Activated CD4-positive, alpha-beta T cell treated with anti-CD3 and anti-CD28 coated beads, Interleukin-2, amount 50 U/mL, for 48 hours (primary cell): Measurements from ENCODE around the gene ERG.

Experiments used
- DNase-seq, 2 experiments: peaks; one replicate each; pipeline ENCODE4 v3.0.0-alpha.2; 2020

Gene ERG

DNA sequence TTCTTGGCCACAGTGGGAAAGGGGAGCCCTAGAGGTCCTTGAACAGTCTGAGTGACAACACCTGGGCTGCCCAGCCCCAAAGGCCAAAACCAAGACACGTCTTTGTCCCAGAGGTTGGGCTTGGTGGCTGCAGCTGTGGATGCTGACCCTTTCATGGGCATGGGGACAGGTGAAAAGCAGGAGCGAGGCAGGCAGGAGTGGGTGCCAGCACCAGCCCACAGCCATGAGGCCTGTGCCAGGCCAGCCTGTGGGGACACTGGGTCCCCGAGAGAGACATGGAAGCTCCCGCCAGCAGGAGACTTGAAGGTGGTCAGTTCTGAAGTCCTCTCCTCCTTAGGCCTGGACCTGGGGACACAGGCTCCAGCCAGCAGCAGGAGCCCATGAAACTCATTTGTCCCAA lies 142.9 kb downstream of the ERG start:
- no peak for DNase-seq

DNA sequence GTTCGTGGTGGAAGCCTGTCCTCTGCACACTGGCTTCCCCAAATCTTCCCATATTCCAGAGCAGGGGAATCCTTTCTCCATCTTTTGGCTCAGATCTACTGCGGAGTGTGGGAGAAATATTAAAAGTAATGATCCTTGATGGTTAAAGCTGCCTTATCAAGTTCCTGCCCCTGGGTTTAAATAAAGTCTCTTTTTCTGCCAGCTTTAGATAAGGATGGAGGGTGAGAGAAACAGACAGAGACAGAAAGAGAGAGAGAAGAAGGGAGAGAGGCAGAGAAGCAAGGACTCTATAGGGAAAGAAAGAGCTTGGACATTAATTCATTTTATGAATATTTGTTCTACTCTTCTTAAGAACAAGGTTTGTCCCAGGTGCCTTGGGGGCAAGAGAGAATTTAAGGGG lies 143.5 kb downstream of the ERG start:
- DNase-seq: no peak

DNA sequence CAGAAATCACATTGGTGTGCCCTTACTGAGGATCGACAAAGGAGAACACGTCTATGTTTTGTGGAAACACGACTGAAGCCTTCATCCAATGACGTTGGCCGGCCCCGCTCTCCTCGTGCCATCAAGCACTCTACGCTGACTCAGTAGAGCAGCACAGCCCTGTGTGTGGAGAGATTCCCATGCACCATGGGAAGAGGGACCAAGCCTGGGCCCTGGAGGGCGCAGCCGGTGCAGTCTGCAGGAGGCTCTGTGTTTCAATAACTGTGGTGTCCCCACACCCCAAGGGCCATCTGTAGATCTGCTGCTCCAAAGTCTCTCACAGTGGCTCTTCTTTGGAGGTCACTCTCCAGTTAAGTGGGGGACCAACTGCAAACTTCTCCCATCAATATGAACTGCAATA lies 144.0 kb downstream of the ERG start:
- no peak for DNase-seq

DNA sequence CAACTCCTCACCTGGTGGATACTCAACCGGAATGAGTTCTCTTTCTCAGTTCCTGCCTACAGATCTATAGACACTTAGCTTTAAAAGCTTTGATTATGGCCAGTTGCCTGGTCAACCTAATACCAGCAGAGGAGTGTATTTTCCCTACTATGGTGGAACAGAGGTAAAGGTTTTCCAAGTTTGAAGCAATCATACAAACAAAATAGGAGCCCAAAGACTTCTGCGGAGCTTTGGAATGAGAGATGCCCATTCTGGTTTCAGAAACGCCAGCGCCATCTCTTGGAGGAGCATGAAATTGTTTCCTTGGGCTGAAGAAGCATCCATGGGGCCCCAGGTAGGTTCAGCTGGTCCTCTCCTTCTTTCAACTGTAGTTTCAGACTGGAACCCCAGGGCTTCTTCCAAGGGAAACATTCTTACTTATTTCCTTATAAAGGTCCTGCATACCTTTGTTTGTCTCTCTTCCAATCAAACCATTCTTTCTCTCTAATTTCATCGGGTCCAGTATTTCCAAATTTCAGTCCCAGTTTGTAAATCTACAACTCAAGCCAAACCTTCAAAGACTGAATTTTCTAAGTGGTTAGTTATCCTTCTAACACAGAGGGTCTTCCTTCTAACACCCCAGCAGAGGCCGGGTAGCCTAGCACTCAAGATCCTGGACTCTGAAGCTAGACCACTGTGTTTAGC lies 145.6 kb downstream of the ERG start:
- DNase-seq: peak; percentile 68 to 74

DNA sequence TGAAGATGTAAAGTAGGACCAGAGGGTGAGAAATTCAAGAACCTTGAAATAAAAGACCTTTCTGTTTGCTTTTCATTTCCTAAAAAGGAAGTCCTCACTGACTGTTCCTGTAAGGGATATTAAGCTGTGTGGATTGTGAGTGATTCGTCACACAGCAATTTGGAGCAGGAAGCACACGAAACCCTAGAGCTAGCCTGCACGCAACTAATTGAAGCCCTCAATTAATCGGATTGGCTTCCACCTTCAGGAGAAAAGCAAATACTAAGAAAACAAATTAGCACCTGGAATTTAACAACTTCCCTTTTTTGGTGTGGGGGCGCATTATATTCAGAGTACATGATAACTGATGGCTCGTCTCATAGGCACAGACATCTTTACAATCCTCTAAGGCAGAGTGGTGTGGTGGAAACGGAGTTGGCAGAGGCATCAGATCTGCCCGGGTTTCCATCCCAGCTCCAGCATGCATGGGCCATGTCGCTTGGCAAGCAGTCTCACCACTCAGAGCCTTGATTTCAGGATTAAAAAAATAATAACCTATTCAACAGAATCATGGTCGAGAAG lies 146.2 kb downstream of the ERG start:
- no peak for DNase-seq

DNA sequence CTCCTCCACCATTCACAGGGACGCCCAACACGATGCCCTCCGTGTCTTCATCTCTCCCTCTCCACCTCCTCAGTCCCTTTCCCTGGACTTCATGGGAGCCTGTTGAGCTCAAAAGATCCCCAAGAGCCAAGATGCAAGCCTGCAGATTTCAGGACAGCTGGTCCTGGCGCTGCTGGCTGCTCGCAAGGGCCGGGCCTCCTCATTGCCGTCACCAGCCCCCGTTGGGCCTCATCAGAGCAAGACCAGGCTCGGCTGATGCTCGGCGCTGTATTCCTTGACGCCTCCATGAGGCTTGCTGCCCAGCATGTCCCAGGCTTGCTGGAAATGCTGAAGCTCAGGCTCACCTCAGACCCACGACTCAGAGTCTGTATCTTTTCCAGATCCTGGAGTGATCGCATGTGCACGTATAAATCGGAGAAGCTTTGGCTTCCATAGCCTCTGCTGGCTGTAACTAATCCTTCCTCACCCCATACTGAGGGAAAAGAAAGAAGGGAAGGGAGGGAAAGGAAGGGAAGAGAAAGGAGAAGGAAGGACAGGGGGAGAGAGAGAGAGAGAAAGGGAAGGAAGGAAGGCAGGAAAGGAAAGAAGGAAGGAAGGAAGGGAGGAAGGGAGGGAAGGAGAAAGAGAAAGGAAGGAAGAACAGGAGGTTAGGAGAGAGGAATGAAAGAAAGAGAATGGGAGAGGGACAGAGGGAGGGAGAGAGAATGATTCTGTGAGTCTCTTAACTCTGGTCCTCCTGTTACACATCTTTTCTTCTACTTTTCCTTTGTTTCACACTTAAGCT lies 146.9 kb downstream of the ERG start:
- no peak for DNase-seq

DNA sequence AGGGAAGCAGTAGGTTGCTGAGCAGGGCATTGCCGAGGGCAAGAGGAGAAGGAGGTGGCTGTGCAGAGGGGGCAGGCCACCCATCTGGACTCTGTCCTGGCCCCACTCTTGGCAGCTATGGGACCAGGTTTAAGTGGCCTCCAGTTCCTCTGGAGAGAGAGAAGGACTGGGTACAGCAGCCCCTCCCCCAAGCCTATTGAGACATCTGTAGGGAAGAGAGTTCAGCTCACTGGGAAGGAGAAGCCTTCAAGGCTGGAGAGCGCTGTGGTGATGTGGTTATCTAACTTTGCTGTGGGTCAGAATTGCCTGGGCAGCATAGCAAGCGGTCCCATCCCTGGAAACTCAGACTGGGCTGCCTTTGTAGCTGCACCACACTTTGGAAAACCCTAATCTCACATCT lies 147.6 kb downstream of the ERG start:
- DNase-seq: no peak

DNA sequence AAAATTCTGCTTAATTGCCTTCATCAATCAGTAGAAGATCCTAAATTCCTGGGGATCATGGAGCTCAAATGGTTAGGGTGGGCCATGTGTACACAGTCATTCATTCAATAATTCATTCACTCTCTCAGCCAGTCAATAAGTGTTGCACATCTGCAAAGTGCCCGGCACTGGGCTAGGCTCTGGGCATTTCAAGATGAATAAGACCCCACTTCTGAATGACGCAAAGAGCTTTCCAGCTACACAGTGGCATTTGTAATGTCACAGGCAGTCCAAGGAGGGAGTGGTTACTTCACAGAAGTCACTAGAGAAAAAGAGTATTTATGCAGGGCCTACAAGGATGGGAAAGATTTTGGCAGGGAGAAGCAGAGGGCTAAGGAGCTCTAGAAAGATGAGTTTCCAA lies 148.3 kb downstream of the ERG start:
- no peak for DNase-seq

DNA sequence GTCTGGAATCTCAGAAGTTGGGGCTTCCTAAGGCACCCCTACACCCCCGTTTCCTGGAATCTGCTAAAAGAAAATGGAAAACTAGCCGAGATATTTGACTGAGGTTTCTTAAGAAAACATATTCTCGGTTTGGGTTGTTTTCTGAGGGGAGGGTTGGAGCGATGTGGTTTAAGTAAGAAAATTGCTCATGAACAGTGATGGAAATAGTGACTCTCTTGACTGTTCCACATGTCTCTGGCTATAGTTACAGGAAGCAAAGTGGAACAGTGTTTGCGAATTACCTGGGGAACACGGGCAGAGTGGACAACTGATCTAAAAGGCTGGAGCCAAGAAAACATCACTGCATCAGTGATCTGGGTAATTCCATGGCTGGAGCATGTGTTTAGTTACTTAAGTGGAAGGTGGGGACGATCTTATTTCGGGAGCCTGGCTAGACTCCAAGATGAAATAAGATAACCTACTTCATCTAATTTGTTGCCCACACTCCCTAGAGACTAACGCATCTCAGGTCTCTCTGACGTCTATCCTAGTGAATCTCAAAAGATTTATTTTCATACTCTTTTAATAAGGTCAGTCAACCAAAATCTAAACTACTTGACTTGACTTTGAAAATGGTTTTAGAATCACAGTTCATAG lies 149.0 kb downstream of the ERG start:
- peak in 1 of 2 experiments; percentile 34 for DNase-seq

DNA sequence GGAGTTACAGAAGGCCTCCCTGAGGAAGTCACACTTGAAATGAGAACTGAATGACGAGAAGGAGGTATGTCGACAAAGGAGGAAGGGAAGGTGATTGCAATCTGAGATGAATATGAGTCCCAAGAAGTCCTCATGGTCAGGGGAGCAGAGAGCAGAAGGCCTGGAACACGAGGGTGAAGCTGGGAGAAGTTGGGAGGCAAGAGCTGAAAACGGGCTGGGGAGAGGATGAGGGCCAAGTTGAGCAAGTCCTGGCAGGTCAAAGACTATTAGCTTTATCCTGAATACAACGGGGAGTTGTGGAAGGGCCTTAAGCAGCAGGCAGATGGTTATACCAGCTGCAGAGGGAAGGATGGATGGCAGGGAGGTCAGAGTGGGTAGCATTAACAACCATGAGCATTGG lies 152.0 kb downstream of the ERG start:
- DNase-seq: no peak

DNA sequence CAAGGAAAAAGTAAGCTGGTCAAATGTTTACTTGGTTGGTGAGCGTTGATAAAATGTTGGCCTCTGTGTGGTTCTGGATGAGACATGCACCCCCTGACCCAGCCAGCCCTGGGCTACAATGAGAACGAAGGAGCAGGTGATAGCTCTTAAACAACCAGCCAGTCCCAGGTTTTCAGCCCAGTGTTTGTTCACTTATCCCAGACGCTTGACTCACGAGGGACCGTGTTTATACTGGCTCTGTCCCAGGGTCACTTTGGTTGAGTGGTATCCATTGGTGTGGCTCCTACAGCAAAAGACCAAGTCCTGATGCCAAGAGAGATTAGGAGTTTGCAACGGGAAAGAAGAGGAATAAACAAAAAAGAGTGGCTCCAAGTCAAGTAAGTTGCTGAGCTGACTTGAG lies 154.6 kb downstream of the ERG start:
- DNase-seq: no peak

DNA sequence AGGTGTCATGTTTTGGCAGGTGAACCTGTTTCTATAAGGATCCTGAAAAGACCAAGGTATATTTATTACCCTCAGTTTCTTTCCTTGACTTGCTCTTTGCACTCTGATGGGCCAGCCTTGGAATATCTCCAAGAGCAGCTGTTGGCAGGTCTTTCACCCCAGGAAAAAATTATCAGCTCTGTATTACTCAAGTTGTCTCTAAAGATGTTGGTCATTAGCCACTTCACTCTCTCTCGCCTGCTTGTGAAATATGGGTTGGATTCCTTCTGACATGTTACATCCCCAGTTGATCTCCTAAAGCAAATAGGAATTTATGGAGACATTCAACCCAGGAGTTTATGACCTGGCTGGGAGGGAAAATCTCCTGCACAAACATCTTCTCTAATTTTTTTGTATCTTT lies 155.5 kb downstream of the ERG start:
- DNase-seq: no peak

DNA sequence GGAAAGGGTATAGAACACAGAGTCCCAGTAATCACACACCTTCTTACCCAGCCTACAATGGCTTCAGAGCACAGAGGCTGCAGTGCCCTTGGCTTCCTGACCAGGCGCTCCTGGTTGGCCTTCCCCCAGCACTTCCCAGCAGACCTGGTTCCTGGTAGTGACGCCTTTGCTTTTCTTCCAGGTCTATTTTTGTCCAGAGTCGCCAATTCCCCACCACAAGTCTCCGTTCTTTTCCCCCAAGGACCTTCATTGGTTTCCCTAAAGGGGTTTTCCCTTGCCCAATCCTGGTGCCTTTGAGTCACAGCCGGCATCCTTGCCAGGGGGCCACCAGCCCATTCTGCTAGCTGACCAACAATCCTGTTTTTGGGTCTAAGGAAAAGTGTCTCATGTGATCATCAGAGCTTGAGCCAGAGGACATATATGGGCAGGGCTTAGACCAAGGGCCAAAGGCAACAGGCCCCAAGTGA lies 156.7 kb downstream of the ERG start:
- DNase-seq: no peak

DNA sequence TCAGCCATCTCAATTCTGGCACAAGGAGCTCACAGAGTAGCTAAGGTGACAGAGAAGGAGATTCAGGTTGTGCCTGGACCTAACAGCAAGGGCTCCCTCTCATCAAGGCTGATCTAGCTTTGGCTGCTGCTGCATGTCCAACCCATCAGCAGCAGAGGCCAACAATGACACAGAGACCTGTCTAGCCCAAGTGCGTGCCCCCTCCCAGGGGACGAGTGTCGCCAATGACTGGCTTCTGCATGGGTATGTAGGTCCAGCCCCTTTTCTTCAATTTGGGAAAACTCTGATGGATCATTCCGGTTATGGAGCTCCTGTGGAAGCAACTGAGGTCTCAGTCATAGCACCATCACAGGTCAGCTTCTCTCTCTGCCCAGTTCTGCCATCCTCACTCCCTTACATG lies 158.1 kb downstream of the ERG start:
- no peak for DNase-seq

DNA sequence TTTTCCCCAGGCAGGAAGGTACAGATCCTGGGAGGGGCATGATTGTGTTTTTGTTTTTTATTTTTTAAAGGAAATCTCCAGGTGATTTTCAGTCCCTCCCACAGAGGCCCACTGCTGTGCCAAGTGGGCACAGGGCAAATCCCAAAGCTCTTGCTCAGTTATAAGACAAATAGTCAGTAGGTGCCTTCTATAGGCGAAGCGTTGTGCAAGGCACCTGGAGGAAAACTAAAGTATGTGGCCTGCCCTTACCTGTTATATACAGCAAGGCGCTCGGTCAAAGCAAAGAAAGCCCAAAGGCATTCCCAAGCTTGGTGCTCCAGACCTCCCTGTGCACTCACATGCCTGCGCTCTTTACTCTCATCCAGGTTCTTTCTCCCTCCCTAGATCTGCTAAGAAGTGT lies 160.5 kb downstream of the ERG start:
- no peak for DNase-seq

DNA sequence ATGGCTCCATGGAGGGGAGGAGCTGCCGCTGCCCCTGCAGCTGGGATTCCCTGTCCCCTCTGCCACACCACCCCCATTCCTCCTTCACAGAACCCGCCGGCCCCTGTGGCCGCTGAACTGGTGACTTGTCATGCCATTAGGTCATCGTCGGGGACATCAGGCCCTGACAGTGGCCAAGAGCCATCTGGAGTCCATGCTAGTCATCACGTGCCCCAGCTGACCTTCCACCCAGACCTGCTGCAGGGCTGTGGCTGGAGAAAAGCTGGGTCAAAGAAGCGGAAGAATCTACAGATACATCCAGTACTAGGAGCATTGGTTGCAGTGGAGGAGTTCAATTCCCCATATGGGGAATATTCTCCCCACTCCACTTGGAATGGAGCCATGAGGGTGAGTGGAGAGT lies 163.4 kb downstream of the ERG start:
- no peak for DNase-seq

DNA sequence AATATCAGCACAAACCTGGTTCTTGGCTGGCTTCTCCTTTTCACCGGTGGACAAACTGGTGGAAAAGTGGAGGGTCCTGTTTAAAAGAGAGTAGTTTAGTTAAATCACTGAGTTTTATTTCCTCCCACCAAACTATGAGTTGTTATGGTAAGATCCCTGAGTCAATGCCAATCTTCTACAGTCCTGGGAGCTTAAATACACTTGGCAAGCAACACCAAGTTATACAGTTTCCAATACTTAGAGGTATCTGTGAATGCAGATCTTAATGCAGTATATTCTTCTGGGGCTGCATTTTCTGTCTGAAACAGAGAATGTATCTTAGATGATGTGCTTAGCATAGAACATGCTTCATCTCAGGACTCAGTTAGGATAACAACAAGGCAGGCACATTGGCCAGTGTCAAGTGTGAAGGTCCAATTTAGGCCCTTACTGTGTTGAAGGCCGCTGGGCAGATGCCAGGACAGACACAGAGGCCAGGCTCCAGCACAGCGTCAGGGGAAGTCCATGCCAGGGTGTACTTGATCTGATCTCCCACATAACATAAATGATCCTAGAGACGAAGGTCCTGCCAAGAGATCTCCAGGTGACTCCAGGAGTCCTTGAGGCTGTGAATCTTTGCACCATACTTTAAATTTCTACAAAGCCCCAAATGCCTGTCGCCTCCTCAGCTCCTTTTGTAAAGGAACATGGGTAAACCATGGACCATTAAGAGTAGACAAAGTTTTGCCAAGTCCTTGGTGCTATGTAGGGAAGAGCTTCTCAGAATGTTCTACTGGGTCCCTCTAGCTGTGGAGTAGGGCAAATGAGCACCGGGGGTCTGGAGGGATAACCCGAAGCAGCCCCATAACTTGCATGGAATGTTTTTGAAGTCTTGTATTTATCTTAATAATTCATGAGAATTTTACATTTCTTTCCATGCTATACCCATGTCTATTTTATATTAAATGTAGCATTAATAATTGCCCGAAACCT lies 164.7 kb downstream of the ERG start:
- DNase-seq: no peak

DNA sequence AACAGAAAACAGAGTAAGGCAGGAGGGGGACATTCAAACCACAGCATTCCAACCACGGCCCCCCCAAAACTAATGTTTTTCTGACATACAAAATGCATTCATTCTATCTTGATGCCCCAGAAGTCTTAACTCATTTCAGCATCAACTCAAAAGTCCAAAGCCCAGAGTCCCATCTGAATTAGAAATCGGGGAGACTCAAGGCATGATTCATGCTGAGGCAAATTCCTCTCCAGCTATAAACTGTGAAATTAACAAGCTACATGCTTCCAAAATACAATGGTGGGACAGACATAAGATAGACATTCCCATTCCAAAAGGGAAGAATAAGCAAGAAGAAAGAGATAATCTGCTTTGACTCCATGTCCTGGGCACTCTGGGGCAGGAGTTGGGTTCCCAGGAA lies 167.6 kb downstream of the ERG start:
- DNase-seq: no peak
